GM19351 (cell line): Measurements from ENCODE around the gene PRR33.
A peak's percentile ranks its signal among the peaks of the same experiment; 100 is the strongest.
"Not testable (repeated sequence)": the region's sequence is repeated elsewhere in the genome, so short reads cannot be mapped to it uniquely, and the experiment has no call there.

Source experiments
- ATAC-seq: cut with Tn5 transposase; IDR thresholded peaks from one replicate; pipeline ENCODE4 v1.9.1; 2021; ENCODE audit warnings: mild to moderate bottlenecking, moderate library complexity; ENCODE audit not compliant: unreplicated experiment

Gene PRR33

DNA sequence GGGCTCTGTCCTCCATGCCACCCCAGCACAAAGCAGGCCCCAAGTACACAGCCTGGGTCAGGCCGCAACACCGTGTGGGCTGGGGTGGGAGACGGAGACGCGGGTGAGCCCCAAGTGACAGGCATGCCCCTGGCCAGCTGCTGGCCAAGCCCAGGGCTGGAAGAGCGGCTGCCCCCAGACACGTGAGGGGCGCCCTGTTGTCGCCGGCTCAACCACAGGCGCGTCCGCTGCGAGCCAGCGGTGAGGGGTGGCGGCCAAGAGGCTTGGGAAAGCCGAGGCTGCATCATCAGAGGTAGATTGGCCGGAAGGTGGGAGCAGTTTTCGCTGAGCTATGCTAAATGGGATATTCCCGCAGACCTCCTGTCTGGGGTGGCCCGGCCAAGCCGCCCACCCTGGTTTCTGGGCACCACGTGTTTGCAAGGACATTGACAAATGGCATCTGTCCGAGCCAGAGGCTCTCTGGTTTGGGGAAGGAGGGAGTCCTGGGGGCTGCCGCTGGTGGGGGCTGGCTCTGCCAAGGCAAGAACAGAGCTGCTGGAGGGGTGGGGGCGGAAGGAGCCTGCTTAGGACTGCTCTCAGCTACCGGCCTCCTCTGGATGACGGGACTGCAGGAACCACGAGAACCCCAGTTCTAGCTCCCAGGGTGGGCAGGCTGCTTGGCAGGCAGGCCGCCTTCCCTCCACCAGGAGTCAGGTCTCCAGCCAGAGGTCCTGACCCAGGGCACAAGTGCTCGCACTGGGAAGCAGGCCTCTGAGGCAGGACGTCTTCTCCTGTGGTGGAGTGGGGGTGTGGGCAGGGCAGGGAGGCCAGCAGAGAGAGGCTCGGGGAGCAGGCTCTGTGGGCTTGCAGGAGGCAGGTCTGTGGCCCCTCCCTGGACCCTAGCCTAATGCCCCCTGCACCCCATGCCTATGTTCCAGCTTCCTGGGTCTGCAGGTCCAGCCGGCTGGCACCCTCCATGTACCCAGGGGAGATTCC lies 552 bp downstream of the PRR33 start:
- no peak for ATAC-seq

GRCh38 chr11:1889941-1890855 lies 1.5 kb downstream of the PRR33 start:
- ATAC-seq = no peak

DNA sequence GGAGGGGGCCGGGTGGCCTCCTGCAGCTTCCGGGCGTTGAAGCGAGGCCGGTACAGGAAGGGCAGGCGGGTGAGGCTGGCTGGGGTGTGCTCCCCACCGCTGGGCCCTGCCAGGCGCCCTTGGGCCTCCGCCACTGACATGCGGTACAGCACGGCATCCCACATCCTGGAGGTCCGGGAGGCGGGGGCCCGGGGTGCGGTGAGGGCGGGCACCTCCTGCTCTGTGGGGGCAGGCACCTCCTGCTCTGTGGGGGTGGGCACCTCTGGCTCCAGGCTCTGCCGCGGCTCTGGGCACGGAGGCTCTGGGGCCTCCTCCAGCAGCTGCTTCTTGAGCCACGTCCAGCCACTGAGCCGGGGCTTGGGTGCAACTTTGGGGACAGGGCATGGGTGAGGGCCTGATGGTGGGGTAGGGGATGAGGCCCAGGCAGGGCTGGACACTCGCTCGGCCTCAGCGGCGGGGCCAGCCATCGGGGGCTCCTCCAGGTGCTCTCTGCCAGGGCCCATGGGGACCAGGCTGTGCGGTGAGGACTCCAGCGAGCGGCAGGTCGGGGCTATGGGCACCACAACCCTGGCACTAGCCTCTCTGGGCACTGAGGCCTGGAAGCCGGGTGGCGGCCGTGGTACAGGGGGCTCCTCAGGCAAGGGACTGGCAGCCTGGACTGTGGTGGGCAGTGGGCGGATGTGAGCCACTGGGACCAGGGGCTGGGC lies 2.3 kb downstream of the PRR33 start:
- no peak for ATAC-seq

DNA sequence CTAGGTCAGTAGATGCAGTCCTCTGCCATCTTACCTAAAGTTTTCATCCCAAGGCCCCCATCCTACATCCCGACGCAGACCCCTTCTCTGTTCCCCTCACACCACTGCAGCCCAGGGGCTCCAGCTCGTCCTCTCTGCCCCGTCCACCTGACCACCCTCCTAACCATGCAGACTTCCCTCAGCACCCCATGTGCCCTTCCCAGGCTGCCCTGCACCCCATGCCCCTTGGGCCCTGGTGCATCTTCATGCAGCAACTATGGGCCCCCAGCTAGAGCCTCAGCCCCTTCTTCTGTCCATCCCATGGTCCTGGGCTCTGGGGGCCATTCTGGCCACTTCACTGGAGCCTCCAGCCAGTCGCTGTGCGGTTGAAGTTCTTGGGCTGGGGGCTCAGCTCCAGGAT lies 2.9 kb downstream of the PRR33 start:
- ATAC-seq = no peak

- ATAC-seq = no peak
Measured at GRCh38 chr11:1888347-1888753, 3.3 kb downstream of the PRR33 start.

- ATAC-seq = no peak
Measured at GRCh38 chr11:1887451-1888346, 4.0 kb downstream of the PRR33 start.

DNA sequence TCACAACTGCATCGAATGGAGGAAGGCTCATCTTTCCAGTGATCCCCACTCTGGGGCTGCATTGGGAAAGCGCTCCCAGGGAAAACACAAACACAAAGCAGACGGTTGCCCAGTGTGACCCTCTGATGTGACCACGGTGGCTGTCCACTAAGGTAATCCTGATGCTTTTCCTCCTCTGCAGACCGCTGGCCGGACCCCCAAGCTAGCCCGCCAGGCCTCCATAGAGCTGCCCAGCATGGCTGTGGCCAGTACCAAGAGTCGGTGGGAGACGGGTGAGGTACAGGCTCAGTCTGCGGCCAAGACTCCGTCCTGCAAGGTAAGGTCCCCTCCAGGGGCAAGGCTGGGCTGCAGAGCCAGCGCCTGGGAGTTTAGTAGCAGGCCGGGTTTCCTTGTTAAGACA lies 5.1 kb downstream of the PRR33 start:
- not testable (repeated sequence) for ATAC-seq

DNA sequence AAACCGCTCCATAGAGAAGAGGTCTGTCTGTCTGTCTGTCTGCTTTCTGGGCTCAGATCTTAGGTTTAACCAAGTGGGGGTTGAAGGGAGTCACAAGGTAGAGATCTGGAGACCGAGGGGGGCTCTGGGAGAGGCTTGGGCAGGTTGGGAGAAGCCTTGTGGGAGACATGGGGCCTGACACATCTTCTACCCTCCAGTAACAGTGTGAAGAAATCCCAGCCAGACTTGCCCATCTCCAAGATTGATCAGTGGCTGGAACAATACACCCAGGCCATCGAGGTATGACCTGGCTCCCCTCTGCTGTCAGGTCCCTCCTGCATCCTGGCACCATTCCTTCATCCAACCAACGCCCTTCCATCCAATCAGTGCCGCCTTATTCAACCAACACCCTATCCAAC lies 7.4 kb downstream of the PRR33 start:
- no peak for ATAC-seq

GRCh38 chr11:1883346-1884302 lies 8.1 kb downstream of the PRR33 start:
- ATAC-seq = no peak

DNA sequence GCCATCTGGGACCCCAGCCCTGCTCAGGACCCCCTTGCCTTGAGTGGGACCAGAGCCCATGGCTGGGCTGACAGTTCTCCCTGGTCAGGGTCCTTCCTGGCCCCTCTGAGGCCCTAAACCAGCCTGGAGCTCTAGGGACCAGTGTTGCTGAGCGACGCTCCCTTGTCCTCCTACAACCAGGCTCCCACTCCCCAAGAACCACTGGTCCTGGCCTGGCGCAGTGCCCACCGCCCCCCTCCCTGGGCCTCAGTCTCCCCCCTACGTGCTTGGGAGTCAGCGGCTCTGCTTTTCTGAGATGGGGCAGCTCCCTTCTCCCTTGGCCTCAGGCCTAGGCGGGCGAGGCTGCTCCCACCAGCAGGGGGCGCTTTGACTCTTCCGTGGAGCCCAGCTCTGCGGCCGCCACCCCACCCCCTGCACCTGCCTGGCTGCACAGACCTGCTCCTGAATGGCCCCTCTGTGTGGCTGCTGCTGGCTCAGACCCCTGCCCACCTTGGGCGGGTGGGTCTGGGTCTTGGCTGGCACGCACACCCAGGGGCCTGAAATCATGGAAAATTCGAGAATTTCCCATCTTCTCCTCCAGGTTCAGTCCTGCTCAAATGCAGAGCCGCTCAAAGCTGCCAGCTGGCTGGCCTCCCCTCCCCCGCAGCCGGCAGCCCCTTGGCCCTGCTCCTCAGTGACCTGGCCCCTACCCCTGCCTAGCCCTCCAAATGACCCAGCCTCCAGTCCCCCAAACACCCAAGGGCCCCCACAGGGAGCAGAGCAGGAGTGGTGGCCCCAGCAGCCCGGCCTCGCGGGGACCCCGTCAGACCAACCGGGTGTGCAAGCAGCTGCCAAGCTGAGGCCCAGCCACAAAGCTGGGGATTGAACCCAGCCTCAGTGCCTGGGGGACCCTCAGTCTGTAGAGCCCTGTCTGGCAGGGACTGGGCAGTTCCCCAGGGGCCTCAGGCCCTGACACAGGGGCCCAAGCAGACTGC lies 9.1 kb downstream of the PRR33 start:
- peak; percentile 73 for ATAC-seq

DNA sequence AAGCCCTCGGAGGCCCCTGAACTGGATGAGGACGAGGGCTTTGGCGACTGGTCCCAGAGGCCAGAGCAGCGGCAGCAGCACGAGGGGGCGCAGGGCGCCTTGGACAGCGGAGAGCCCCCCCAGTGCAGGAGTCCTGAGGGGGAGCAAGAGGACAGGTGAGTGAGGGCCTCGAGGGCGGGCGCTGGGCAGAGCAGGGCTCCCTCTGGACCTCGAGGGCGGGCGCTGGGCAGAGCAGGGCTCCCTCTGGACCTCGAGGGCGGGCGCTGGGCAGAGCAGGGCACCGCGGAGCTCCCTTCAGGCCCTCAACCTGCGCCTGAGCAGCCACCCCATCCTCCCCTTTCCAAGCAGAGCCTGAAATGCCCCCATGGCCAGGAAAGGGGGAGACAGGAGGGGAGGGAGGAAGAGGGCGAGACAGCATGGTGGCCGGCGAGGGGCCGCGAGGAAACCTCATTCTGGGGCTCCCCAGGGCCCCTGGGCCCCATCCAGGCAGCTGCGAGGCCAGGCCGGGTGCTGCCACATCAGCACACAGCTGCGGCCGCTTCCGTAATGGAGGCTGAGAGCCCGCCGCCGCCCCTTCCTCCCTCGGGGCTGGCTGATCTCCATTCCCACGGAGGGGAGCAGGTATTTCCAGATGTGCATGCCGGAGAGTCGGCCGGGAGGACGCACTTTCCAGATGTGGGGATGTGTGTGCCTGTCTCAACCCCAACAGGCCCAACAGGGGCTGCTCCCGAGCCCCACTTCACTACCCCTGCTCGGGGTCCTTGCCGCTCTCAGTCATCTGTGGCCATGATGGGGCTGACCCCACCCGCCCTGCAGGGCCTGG lies 10.0 kb downstream of the PRR33 start:
- ATAC-seq = no peak

GRCh38 chr11:1880746-1881441 lies 10.8 kb downstream of the PRR33 start:
- ATAC-seq = no peak

DNA sequence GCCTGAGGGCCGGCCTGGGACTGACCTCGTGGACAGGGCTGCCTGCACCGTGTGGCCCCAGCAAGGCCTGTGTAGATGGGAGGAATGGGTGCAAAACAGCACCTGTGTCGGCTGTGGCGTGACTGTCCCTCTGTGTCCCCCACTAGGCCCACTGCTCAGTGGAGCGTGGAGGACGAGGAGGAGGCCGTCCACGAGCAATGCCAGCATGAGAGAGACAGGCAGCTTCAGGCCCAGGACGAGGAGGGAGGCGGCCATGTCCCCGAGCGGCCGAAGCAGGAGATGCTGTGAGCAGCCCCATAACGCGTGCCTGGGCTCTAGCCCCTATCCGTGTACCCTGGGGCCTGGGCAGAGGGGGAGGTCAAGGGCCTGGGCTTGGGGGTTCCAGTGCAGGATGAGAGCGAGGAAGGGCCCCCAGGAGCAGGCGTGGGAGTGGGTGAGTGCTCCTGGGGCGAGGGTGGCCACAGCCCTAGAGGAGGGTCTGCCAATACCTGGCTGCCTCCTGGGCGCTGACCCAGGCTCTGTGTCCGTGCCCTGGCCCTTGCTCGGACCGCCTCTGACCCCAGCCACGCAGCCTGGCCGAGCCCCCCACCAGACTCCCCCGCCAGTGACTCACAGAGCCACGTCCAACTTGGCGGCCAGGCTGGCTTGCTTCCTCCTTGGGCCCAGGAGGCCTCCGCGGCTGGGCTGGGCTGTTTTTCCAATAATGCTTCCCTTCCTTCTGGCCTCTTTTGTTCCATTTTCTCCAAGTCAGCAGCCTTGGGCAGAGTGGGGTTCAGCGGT lies 11.6 kb downstream of the PRR33 start:
- no peak for ATAC-seq

DNA sequence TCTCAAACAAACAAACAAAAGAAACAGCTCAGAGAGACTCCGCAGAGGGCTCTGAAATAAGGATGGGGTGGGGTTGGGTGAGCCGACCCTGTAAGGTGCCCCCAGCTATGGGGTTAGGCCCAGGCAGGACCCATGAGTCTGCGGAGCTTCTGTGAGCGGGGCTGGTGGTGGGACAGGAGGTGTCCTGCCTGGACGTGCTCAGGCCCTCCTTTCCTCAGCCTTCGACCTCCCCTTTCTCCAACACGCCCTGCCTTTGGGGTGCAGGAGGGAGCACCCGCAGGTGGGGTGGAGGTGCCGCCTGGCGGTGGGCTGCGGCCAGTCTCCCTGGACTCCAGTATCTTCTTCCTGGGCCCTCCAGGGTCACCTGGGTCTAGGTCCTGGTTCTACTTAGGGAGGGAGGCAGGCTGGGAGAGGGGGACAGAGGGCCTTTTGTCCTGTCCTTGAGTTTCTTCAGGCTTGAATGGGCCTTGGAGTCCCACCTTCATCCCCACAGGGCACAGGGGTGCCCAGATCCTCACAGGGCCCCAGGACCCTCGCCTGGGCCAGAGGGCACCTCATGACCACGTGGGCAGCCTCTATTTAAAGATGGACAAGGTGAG lies 12.3 kb downstream of the PRR33 start:
- no peak for ATAC-seq
